Nephron progenitor cell (in vitro differentiated cells): Measurements from ENCODE around the gene REEP1.
"Not testable (repeated sequence)": the region's sequence is repeated elsewhere in the genome, so short reads cannot be mapped to it uniquely, and the experiment has no call there.

Experiments
- DNase-seq: peaks from one replicate; pipeline ENCODE4 v3.0.0; 2021
- H3K27ac Mint-ChIP-seq: 2 replicates; pipeline ENCODE4 v1.8.0; 2021; ENCODE audit warnings: mild to moderate bottlenecking, moderate library complexity, mixed read lengths
- H3K27me3 Mint-ChIP-seq: 2 replicates; pipeline ENCODE4 v1.8.0; 2021; ENCODE audit warnings: mild to moderate bottlenecking, low read depth, mixed read lengths; ENCODE audit not compliant: poor library complexity
- H3K36me3 Mint-ChIP-seq: 2 replicates; pipeline ENCODE4 v1.8.0; 2021; ENCODE audit warnings: low read depth, mixed read lengths
- H3K4me1 Mint-ChIP-seq: 2 replicates; pipeline ENCODE4 v1.8.0; 2021; ENCODE audit warnings: mixed read lengths
- H3K4me3 Mint-ChIP-seq: 2 replicates; pipeline ENCODE4 v1.8.0; 2021; ENCODE audit warnings: mild to moderate bottlenecking, moderate library complexity, mixed read lengths
- H3K9me3 Mint-ChIP-seq: 2 replicates; pipeline ENCODE4 v1.8.0; 2021; ENCODE audit warnings: mild to moderate bottlenecking, moderate library complexity, mixed read lengths
- CTCF ChIP-seq: fragments of 200-600 bp; sonication (generic); IDR thresholded peaks from 2 replicates; pipeline ENCODE4 v1.5.0; 2021; ENCODE audit warnings: antibody characterized with exemption

Gene REEP1

GRCh38 chr2:86231680-86232372 is 105.6 kb downstream of the REEP1 start:
- Mint-ChIP-seq H3K9me3 (no peaks in the 10 kb centered on the region), H3K27ac (no peak overlapping the region), H3K27me3 (peaks cover 2% of the 10 kb centered on the region), H3K36me3 (no peaks in the 10 kb centered on the region), H3K4me3 (no peak overlapping the region), H3K4me1 (peaks cover 65% of the 10 kb centered on the region)
- no peak for DNase-seq
- no peak for TF ChIP-seq CTCF

- peaks cover 2% of the 10 kb centered on the region for H3K27me3 Mint-ChIP-seq
- H3K27ac Mint-ChIP-seq: no peak overlapping the region
- H3K36me3 Mint-ChIP-seq: no peaks in the 10 kb centered on the region
- DNase-seq: no peak
- no peaks in the 10 kb centered on the region for H3K9me3 Mint-ChIP-seq
- no peak for TF ChIP-seq CTCF
- peaks cover 61% of the 10 kb centered on the region for H3K4me1 Mint-ChIP-seq
- H3K4me3 Mint-ChIP-seq: no peak overlapping the region
Measured at GRCh38 chr2:86230961-86231360, 106.5 kb downstream of the REEP1 start.

- Mint-ChIP-seq H3K27ac (peak overlapping the region; percentile 26), H3K27me3 (peaks cover 3% of the 10 kb centered on the region), H3K9me3 (no peaks in the 10 kb centered on the region), H3K36me3 (no peaks in the 10 kb centered on the region), H3K4me3 (no peak overlapping the region), H3K4me1 (peaks cover 63% of the 10 kb centered on the region)
- DNase-seq: no peak
- TF ChIP-seq CTCF: no peak
Measured at GRCh38 chr2:86229221-86229620, 108.2 kb downstream of the REEP1 start.

GRCh38 chr2:86228574-86228973 is 108.9 kb downstream of the REEP1 start:
- H3K27ac Mint-ChIP-seq: peak overlapping the region; percentile 26

GRCh38 chr2:86227685-86228084 is 109.7 kb downstream of the REEP1 start:
- no peak for DNase-seq
- Mint-ChIP-seq H3K36me3 (no peaks in the 10 kb centered on the region), H3K4me3 (no peak overlapping the region), H3K27me3 (peaks cover 4% of the 10 kb centered on the region), H3K4me1 (peaks cover 63% of the 10 kb centered on the region), H3K9me3 (no peaks in the 10 kb centered on the region), H3K27ac (no peak overlapping the region)
- no peak for TF ChIP-seq CTCF

More at GRCh38 chr2:86228574-86228973, 108.9 kb downstream of the REEP1 start:
- H3K27me3 Mint-ChIP-seq, H3K4me3 Mint-ChIP-seq, DNase-seq, H3K9me3 Mint-ChIP-seq, H3K36me3 Mint-ChIP-seq: not testable (repeated sequence)
- H3K4me1 Mint-ChIP-seq: peaks cover 63% of the 10 kb centered on the region

- peaks cover 67% of the 10 kb centered on the region for H3K4me1 Mint-ChIP-seq
- H3K9me3 Mint-ChIP-seq: no peaks in the 10 kb centered on the region
- no peak for DNase-seq
- H3K27ac Mint-ChIP-seq: no peak overlapping the region
- TF ChIP-seq CTCF: no peak
- no peaks in the 10 kb centered on the region for H3K36me3 Mint-ChIP-seq
- H3K4me3 Mint-ChIP-seq: no peak overlapping the region
- peaks cover 6% of the 10 kb centered on the region for H3K27me3 Mint-ChIP-seq
Measured at GRCh38 chr2:86226636-86227520, 110.5 kb downstream of the REEP1 start.
